Activated CD8-positive, alpha-beta memory T cell treated with anti-CD3 and anti-CD28 coated beads for 4 hours (primary cell): ENCODE measurements around the gene POC5.

Experiments
- DNase-seq, 2 donors: peaks; one replicate each; pipeline ENCODE4 v3.0.0-alpha.2; 2020; ENCODE audit warnings: low read depth in 2 of 2

POC5 gene

GRCh38 chr5:75660678-75661465 lies 56.4 kb downstream of the POC5 start:
- no peak for DNase-seq

GRCh38 chr5:75659791-75660450 lies 57.3 kb downstream of the POC5 start:
- DNase-seq: no peak

GRCh38 chr5:75656311-75657003 lies 60.8 kb downstream of the POC5 start:
- DNase-seq: no peak

GRCh38 chr5:75654693-75655295 lies 62.4 kb downstream of the POC5 start:
- DNase-seq: no peak

- no peak for DNase-seq
Observed at GRCh38 chr5:75653521-75653920, 63.7 kb downstream of the POC5 start.

- DNase-seq: no peak
Observed at GRCh38 chr5:75651575-75652238, 65.5 kb downstream of the POC5 start.

GRCh38 chr5:75648712-75649111 lies 68.5 kb downstream of the POC5 start:
- DNase-seq: no peak

GRCh38 chr5:75640826-75641225 lies 76.4 kb downstream of the POC5 start:
- DNase-seq: no peak

GRCh38 chr5:75640395-75640794 lies 76.8 kb downstream of the POC5 start:
- DNase-seq: no peak

- DNase-seq: no peak
Observed at GRCh38 chr5:75639535-75640311, 77.5 kb downstream of the POC5 start.

GRCh38 chr5:75637949-75638348 lies 79.3 kb downstream of the POC5 start:
- DNase-seq: no peak

GRCh38 chr5:75632321-75632720 lies 84.9 kb downstream of the POC5 start:
- DNase-seq: no peak

GRCh38 chr5:75630875-75631274 lies 86.4 kb downstream of the POC5 start:
- no peak for DNase-seq

- DNase-seq: no peak
Observed at GRCh38 chr5:75627801-75628200, 89.4 kb downstream of the POC5 start.

- DNase-seq: no peak
Observed at GRCh38 chr5:75626959-75627358, 90.3 kb downstream of the POC5 start.
